Stimulated activated naive CD4-positive, alpha-beta T cell (primary cell): ENCODE measurements around the gene ARL3.
"Not testable (repeated sequence)": the region's sequence is repeated elsewhere in the genome, so short reads cannot be mapped to it uniquely, and the experiment has no call there.

ENCODE experiments used
- DNase-seq, 6 experiments: peaks; one replicate each; lab custom pipeline; 2025; lab: John Stamatoyannopoulos, UW

Gene ARL3

GRCh38 chr10:102704915-102705314 is 9.3 kb downstream of the ARL3 start:
- no peak for DNase-seq

- DNase-seq = no peak
Observed at GRCh38 chr10:102702742-102703141, 11.5 kb downstream of the ARL3 start.

DNA sequence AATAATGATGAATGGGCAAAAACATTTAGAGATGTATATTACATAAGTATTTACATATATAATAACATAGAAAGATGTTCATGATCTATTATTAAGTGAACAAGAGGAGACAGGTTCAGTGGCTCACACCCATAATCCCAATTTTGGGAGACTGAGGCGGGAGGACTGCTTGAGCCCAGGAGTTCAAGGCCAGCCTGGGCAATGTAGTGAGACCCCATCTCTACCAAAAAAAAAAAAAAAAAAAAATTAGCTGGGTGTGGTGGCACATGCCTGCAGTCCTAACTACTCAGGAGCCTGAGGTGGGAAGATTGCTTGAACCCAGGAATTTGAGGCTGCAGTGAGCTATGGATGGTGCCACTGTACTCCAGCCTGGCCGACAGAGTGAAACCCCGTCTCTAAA is 12.4 kb downstream of the ARL3 start:
- no peak for DNase-seq

- DNase-seq = no peak
Observed at GRCh38 chr10:102701272-102701671, 12.9 kb downstream of the ARL3 start.

GRCh38 chr10:102698894-102699293 is 15.3 kb downstream of the ARL3 start:
- DNase-seq = no peak

- no peak for DNase-seq
Observed at GRCh38 chr10:102696736-102697135, 17.5 kb downstream of the ARL3 start.

DNA sequence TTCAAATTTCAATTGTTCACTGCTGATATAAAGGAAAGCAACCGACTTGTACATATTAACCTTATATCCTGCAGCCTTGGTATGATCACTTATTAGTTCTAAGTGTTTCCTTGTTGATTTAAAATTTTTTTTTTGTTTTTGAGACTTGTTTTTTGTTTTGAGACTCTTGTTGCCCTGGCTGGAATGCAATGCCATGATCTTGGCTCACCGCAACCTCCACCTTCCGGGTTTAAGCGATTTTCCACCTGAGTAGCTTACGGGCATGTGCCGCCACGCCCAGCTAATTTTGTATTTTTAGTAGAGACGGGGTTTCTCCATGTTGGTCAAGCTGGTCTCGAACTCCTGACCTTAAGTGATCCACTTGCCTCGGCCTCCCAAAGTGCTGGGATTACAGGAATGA is 18.8 kb downstream of the ARL3 start:
- not testable (repeated sequence) for DNase-seq

DNA sequence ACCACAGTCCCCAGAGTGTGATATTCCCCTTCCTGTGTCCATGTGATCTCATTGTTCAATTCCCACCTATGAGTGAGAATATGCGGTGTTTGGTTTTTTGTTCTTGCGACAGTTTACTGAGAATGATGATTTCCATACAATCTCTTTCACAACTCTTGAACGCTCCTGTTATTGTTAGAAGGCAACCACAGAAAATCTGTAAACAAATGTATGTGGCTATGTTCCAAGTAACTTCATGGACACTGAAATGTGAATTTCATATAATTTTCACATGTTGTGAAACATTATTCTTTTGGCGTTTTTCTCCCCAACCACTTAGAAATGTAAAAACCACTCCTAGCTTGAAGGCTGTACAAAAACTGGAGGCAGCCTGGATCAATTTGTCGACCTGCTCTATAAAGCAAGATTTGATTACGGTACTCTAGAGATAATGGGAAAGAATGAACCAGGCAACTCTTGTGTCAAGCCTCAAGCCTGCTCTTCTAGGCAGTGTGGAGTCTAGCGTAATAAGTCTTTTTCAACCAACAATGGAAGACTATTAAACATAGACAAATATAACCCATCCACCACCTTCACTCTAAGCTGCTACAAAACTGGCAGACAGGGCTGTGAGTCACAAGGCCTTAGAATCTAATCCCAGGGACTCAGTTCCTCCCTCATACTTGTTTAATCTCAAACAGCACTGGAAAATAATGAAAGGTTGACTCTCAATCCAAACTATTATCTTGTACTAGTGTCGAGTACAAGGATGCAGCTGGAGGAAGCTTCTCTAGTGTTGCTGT is 22.7 kb downstream of the ARL3 start:
- no peak for DNase-seq

DNA sequence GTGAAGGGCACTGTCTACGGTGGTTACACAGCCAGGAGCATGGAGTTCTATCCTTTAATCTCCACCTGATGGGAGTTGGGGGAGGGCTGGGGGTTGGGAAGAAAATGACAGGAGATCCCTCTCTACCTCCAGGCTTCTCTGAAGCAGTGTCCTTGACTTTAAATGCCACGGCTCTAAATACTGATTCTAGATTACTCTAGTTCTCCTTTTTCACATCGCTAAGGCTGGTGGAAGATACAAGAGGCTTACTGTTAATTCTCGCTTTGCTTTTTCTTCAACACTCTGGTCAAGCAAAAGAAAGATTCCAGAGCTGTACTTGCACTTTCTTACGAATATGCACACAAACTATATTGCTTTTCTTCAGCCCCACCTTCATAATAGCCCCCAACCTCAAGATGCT is 30.5 kb downstream of the ARL3 start:
- DNase-seq = no peak

DNA sequence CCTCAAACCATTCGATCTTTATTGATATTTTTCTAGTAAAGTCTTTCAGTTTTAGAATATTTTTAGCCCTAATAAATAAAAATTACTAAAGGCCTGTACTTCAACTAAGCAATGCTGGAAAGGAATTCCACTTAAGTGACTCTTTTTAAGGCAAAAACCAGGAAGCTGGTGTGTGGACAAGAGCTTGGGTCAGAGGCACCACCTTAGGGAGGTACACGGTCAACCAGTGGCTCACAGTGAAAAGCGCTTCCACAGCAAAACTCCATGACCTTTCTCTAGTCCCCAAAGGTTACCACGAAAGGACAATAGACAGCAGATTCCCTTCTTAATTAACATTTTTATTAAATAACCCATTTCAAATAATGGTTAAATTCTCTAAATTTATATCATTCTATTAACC is 31.2 kb downstream of the ARL3 start:
- no peak for DNase-seq

DNA sequence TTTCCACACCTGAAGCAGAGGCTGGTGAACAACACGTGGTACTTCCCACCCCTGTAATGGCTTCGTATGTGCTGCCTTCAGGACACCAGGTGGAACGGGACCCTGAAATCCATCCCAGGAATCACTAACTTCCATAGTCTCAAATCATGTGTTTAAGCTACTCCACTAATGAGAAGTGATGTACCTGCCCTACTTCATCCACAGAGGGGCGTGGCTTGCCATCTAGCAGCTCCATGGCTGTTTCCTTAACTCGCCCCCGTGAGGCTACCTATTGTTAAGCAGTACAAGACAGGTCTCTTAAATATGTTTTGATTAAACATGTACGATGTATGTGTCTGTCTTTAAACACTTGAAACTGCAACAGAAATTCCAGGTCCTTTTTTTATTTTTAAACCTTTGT is 31.8 kb downstream of the ARL3 start:
- peak in 2 of 6 experiments; percentile 8 to 12 for DNase-seq

DNA sequence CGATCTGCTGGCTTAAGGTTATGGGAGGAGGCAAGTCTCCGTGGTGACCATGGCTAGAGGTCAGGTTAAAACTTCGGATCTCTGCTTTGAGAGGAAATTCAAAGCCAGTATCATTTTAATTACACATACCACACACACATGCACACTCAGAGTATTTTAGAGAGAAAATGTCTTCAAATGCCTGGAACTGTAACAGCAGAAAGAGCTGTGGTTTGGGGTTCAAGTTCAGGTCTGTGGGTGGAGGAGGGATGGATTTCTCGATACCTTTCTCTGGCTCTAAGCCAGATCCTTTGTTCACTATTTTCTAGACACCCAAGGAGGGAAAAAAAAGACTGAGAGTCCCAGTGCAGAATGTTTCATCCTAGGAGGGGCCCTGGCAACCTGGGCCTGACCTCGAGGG is 32.5 kb downstream of the ARL3 start:
- DNase-seq = no peak

GRCh38 chr10:102679596-102679995 is 34.6 kb downstream of the ARL3 start:
- no peak for DNase-seq

- no peak for DNase-seq
Observed at GRCh38 chr10:102678842-102679289, 35.3 kb downstream of the ARL3 start.

GRCh38 chr10:102678068-102678400 is 36.2 kb downstream of the ARL3 start:
- no peak for DNase-seq

- DNase-seq = no peak
Observed at GRCh38 chr10:102677331-102678067, 36.7 kb downstream of the ARL3 start.

DNA sequence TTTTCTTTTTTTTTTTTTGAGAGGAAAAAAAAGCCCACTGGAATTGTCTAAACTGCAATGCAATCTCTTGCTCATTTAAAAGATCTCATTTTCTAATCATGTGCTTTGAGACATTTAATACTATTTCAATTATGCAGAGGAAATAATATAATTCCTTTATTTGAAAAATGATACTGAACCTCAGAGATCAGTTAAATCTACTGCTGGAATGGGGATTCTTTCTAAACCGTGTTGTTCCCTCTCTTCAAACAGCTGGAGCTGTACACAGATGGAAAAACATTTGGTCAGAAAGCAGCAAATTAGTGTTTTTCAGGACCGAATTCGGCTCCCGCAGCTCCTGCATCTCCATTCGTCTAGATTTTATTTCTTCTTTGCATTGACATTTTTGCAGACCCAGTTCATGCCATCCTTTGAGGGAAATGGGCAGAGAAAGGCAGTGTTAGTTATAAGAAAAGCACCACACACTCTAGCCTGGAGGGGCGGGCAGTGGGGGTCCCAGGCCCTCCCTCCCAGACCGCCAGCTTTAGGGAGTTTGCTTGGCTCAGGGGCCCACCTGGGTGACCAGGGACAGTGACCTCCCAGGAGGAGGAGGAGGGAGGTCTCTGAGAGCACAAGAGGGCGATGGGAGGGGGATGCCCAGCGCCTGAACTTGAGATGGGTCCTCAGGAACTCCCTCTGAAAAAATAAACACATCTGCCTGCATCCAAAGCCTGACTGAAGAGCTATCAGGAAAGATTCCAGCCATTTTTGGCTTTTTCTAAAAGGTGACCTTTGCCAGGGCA is 37.5 kb downstream of the ARL3 start:
- DNase-seq = no peak

- no peak for DNase-seq
Observed at GRCh38 chr10:102675666-102676533, 38.3 kb downstream of the ARL3 start.

GRCh38 chr10:102675011-102675665 is 39.1 kb downstream of the ARL3 start:
- DNase-seq = no peak

- DNase-seq = peak in 3 of 6 experiments; percentile 31 to 67 (median 63)
Observed at GRCh38 chr10:102674566-102674965, 39.6 kb downstream of the ARL3 start.

- peak; percentile 50 to 89 (median 82) for DNase-seq
Observed at GRCh38 chr10:102673819-102674511, 40.2 kb downstream of the ARL3 start.
